Adipocyte (in vitro differentiated cells): ENCODE data around the gene MANSC4.
A peak's percentile ranks its signal among the peaks of the same experiment; 100 is the strongest.
"Not testable (repeated sequence)": the region's sequence is repeated elsewhere in the genome, so short reads cannot be mapped to it uniquely, and the experiment has no call there.

Experiments used
- DNase-seq: peaks from one replicate; pipeline ENCODE4 v3.0.0-alpha.2; 2015; ENCODE audit warnings: low read depth
- H3K27me3 ChIP-seq: replicated peaks from 2 replicates; pipeline ENCODE4 v1.7.0; 2013; ENCODE audit warnings: mild to moderate bottlenecking, low read length, moderate library complexity; ENCODE audit not compliant: control insufficient read depth, insufficient read depth
- H3K36me3 ChIP-seq: 2 replicates; pipeline ENCODE4 v1.7.0; 2013; ENCODE audit warnings: low read length, mild to moderate bottlenecking, moderate library complexity; ENCODE audit not compliant: control insufficient read depth, insufficient read depth, severe bottlenecking
- H3K4me1 ChIP-seq: 2 replicates; pipeline ENCODE4 v1.7.0; 2013; ENCODE audit warnings: mild to moderate bottlenecking, low read length, moderate library complexity; ENCODE audit not compliant: control insufficient read depth, insufficient read depth
- H3K4me3 ChIP-seq: 2 replicates; pipeline ENCODE4 v1.7.0; 2013; ENCODE audit warnings: mild to moderate bottlenecking, low read length, moderate library complexity
- H3K9ac ChIP-seq: 2 replicates; pipeline ENCODE4 v1.7.0; 2013; ENCODE audit warnings: mild to moderate bottlenecking, low read length, moderate library complexity
- H3K9me3 ChIP-seq: 2 replicates; pipeline ENCODE4 v1.7.0; 2013; ENCODE audit warnings: mild to moderate bottlenecking, low read length, moderate library complexity; ENCODE audit not compliant: control insufficient read depth

Gene MANSC4

GRCh38 chr12:27747111-27747820, 32.8 kb downstream of the MANSC4 start:
- Histone ChIP-seq H3K4me3 (peak overlapping the region; percentile 67), H3K9me3 (no peaks in the 10 kb centered on the region), H3K36me3 (peaks cover 31% of the 10 kb centered on the region), H3K27me3 (no peaks in the 10 kb centered on the region), H3K9ac (peak overlapping the region; percentile 83), H3K4me1 (peaks cover 29% of the 10 kb centered on the region)
- DNase-seq: peak; percentile 32

- not testable (repeated sequence) for H3K4me3 ChIP-seq, H3K27me3 ChIP-seq, H3K9me3 ChIP-seq, H3K9ac ChIP-seq, DNase-seq
- Histone ChIP-seq H3K4me1 (peaks cover 29% of the 10 kb centered on the region), H3K36me3 (peaks cover 26% of the 10 kb centered on the region)
Observed at GRCh38 chr12:27745734-27746133, 34.3 kb downstream of the MANSC4 start.

GRCh38 chr12:27743601-27744000, 36.4 kb downstream of the MANSC4 start:
- no peaks in the 10 kb centered on the region for H3K27me3 ChIP-seq
- no peak overlapping the region for H3K4me3 ChIP-seq
- H3K36me3 ChIP-seq: peaks cover 40% of the 10 kb centered on the region

GRCh38 chr12:27734321-27734720, 45.7 kb downstream of the MANSC4 start:
- H3K4me1 ChIP-seq, DNase-seq, H3K27me3 ChIP-seq, H3K9me3 ChIP-seq, H3K9ac ChIP-seq, H3K4me3 ChIP-seq: not testable (repeated sequence)
- peaks cover 79% of the 10 kb centered on the region for H3K36me3 ChIP-seq

More at GRCh38 chr12:27743601-27744000, 36.4 kb downstream of the MANSC4 start:
- Histone ChIP-seq H3K4me1 (peaks cover 26% of the 10 kb centered on the region), H3K9me3 (no peaks in the 10 kb centered on the region), H3K9ac (no peak overlapping the region)
- no peak for DNase-seq

GRCh38 chr12:27733791-27734190, 46.2 kb downstream of the MANSC4 start:
- no peak overlapping the region for H3K4me3 ChIP-seq
- DNase-seq: peak; percentile 56
- peaks cover 7% of the 10 kb centered on the region for H3K4me1 ChIP-seq
- H3K27me3 ChIP-seq: no peaks in the 10 kb centered on the region
- no peaks in the 10 kb centered on the region for H3K9me3 ChIP-seq
- H3K36me3 ChIP-seq: peaks cover 73% of the 10 kb centered on the region
- H3K9ac ChIP-seq: no peak overlapping the region

- Histone ChIP-seq H3K9ac (no peak overlapping the region), H3K27me3 (no peaks in the 10 kb centered on the region), H3K9me3 (no peaks in the 10 kb centered on the region), H3K4me1 (peaks cover 7% of the 10 kb centered on the region), H3K4me3 (no peak overlapping the region), H3K36me3 (peaks cover 68% of the 10 kb centered on the region)
- peak; percentile 74 for DNase-seq
Observed at GRCh38 chr12:27733052-27733656, 46.9 kb downstream of the MANSC4 start.

GRCh38 chr12:27732281-27732680, 47.8 kb downstream of the MANSC4 start:
- H3K9me3 ChIP-seq: no peaks in the 10 kb centered on the region
- peaks cover 68% of the 10 kb centered on the region for H3K36me3 ChIP-seq
- H3K4me1 ChIP-seq: peaks cover 7% of the 10 kb centered on the region
- H3K27me3 ChIP-seq: no peaks in the 10 kb centered on the region
- DNase-seq: no peak
- no peak overlapping the region for H3K9ac ChIP-seq
- H3K4me3 ChIP-seq: no peak overlapping the region

- no peak for DNase-seq
- H3K4me1 ChIP-seq: peaks cover 7% of the 10 kb centered on the region
Observed at GRCh38 chr12:27730097-27730588, 49.9 kb downstream of the MANSC4 start.

GRCh38 chr12:27723212-27723611, 56.8 kb downstream of the MANSC4 start:
- H3K36me3 ChIP-seq: peaks cover 85% of the 10 kb centered on the region

More at GRCh38 chr12:27730097-27730588, 49.9 kb downstream of the MANSC4 start:
- H3K27me3 ChIP-seq: no peaks in the 10 kb centered on the region
- H3K36me3 ChIP-seq: peaks cover 67% of the 10 kb centered on the region
- no peaks in the 10 kb centered on the region for H3K9me3 ChIP-seq
- no peak overlapping the region for H3K9ac ChIP-seq
- no peak overlapping the region for H3K4me3 ChIP-seq

More at GRCh38 chr12:27723212-27723611, 56.8 kb downstream of the MANSC4 start:
- DNase-seq: no peak
- Histone ChIP-seq H3K4me1 (no peaks in the 10 kb centered on the region), H3K9me3 (no peaks in the 10 kb centered on the region), H3K9ac (no peak overlapping the region), H3K27me3 (no peaks in the 10 kb centered on the region), H3K4me3 (no peak overlapping the region)
